ENCODE measurements around the gene MYO15B. TPM values are rescaled to one million over a fixed set of nuclear protein-coding genes. Genes with fewer than 3 reads are reported as not detected.

The MYO15B gene
- total RNA-seq, 1 donor from 2014 or later: 43.0 TPM

DNA sequence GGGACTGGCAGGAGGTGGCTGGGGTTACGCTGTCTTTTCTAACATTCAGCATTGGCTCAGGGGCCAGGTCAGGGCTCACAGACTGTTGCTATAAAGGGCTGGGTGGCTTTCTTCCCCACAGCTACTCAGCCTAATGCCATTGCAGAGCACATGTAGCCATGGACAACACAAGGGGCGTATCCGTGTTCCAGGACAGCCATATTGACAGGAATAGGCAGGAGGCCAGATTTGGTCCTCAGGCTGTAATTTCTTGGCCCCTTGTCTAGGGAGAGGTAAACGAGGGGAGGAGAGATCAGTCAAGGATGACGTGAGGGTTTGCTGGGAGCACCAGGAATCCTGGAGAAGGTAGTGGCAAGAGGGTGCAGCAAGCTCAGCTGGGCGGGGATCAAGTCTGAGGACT, 21.2 kb upstream of the MYO15B start:
- no peaks in the 10 kb centered on the region for H3K4me1 ChIP-seq
- no peaks in the 10 kb centered on the region for H3K27me3 ChIP-seq (ENCODE audit: low read depth)
- no peaks in the 10 kb centered on the region for H3K9me3 ChIP-seq (replicated peaks)
- peaks cover 9% of the 10 kb centered on the region for H3K36me3 ChIP-seq
- TF ChIP-seq, protein P1, sequence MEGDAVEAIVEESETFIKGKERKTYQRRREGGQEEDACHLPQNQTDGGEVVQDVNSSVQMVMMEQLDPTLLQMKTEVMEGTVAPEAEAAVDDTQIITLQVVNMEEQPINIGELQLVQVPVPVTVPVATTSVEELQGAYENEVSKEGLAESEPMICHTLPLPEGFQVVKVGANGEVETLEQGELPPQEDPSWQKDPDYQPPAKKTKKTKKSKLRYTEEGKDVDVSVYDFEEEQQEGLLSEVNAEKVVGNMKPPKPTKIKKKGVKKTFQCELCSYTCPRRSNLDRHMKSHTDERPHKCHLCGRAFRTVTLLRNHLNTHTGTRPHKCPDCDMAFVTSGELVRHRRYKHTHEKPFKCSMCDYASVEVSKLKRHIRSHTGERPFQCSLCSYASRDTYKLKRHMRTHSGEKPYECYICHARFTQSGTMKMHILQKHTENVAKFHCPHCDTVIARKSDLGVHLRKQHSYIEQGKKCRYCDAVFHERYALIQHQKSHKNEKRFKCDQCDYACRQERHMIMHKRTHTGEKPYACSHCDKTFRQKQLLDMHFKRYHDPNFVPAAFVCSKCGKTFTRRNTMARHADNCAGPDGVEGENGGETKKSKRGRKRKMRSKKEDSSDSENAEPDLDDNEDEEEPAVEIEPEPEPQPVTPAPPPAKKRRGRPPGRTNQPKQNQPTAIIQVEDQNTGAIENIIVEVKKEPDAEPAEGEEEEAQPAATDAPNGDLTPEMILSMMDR (IDR thresholded peaks at IDR 0.05; ENCODE audit: borderline replicate concordance): no peak
- no peak overlapping the region for H3K27ac ChIP-seq (replicated peaks)
- intact Hi-C loops (cut with micrococcal nuclease): no loop called here
- no peak overlapping the region for H3K4me3 ChIP-seq
- DNase-seq: no peak

DNA sequence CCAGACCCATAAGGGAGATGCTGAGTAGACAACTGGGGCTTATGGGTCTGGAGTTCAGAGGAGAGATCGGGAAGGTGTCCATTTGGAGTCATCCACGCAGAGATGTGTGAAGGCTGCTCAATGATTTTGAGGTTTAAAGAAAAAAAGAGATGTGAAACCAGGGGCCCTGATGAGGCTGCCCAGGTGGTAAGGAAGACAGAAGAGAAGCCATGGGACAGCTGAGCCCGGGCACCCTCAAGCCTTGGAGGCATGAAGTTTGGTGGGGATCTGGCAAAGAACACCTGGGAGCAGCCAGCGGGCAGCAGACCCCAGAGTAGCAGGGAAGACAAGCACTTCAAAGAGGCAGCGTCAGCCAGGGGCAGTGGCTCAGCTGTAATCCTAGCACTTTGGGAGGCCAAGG, 20.8 kb upstream of the MYO15B start:
- no peak for DNase-seq
- Histone ChIP-seq H3K27ac (replicated peaks) (no peak overlapping the region), H3K4me3 (no peak overlapping the region), H3K9me3 (replicated peaks) (no peaks in the 10 kb centered on the region), H3K36me3 (peaks cover 9% of the 10 kb centered on the region), H3K4me1 (no peaks in the 10 kb centered on the region), H3K27me3 (ENCODE audit: low read depth) (no peaks in the 10 kb centered on the region)
- TF ChIP-seq, protein P1 (IDR thresholded peaks at IDR 0.05; ENCODE audit: borderline replicate concordance): no peak
- intact Hi-C loops (cut with micrococcal nuclease): no loop called here

DNA sequence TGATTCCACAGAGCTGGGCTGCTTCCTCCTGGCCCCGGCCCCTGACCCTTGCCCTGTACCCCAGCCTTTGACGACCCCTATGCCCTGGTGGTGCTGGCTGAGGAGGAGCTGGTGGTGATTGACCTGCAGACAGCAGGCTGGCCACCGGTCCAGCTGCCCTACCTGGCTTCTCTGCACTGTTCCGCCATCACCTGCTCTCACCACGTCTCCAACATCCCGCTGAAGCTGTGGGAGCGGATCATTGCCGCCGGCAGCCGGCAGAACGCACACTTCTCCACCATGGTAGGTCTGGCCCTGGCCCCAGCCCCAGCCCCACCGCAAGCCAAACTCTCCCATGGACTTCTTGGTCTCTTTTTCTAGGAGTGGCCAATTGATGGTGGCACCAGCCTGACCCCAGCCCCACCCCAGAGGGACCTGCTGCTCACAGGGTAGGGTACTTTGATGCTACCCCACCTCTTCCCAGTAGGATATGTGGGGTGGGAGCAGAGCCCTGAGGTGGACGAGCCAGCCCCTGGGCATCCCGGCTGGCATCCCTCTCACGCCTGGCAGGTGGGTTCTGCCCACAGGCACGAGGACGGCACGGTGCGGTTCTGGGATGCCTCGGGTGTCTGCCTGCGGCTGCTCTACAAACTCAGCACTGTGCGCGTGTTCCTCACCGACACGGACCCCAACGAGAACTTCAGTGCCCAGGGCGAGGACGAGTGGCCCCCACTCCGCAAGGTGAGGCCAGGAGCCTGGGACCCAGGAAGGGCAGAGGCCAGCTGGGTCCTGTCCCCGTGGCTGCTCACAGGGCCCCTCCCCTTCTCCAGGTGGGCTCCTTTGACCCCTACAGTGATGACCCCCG, 19.0 kb upstream of the MYO15B start:
- intact Hi-C loops (cut with micrococcal nuclease): no loop called here
- no peak overlapping the region for H3K4me3 ChIP-seq
- TF ChIP-seq, protein P1 (IDR thresholded peaks at IDR 0.05; ENCODE audit: borderline replicate concordance): no peak
- H3K4me1 ChIP-seq: no peaks in the 10 kb centered on the region
- H3K36me3 ChIP-seq: peaks cover 8% of the 10 kb centered on the region
- no peak for DNase-seq
- no peak overlapping the region for H3K27ac ChIP-seq (replicated peaks)
- H3K9me3 ChIP-seq (replicated peaks): no peaks in the 10 kb centered on the region
- no peaks in the 10 kb centered on the region for H3K27me3 ChIP-seq (ENCODE audit: low read depth)

DNA sequence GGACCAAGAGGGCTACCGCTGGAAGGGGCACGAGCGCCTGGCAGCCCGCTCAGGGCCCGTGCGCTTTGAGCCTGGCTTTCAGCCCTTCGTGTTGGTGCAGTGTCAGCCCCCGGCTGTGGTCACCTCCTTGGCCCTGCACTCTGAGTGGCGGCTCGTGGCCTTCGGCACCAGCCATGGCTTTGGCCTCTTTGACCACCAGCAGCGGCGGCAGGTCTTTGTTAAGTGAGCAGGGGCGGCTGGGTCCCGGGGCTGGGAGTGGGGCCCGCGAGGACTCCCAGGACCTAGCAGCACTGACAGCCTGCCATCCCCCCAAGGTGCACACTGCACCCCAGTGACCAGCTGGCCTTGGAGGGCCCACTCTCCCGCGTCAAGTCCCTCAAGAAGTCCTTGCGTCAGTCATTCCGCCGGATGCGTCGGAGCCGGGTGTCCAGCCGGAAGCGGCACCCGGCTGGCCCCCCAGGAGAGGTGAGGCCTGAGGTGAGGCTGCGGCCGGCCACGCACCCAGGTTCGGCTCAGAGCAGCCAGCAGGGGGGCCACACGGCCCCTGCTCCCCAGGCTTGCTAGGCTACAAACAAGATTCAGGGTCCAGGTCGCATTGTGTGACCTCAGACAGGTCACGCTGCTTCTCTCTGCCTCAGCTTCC, 17.4 kb upstream of the MYO15B start:
- Histone ChIP-seq H3K4me1 (no peaks in the 10 kb centered on the region), H3K9me3 (replicated peaks) (no peaks in the 10 kb centered on the region), H3K4me3 (no peak overlapping the region), H3K27ac (replicated peaks) (no peak overlapping the region), H3K36me3 (no peaks in the 10 kb centered on the region), H3K27me3 (ENCODE audit: low read depth) (no peaks in the 10 kb centered on the region)
- DNase-seq: no peak
- intact Hi-C loops (cut with micrococcal nuclease): no loop called here
- TF ChIP-seq, protein P1 (IDR thresholded peaks at IDR 0.05; ENCODE audit: borderline replicate concordance): no peak

DNA sequence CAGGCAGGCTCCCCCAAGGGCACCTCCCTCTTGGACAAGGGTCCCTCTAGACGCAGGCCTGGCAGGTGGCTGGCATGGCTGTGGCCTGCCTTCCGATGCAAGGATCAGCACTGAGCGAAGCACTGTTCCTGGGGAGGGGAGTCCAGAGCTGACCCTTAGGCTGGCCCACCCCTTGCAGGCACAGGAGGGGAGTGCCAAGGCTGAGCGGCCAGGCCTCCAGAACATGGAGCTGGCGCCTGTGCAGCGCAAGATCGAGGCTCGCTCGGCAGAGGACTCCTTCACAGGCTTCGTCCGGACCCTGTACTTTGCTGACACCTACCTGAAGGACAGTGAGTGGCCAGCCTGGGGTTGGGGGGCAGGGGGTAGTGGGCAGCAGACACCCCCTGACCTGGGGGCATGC, 16.8 kb upstream of the MYO15B start:
- no peaks in the 10 kb centered on the region for H3K27me3 ChIP-seq (ENCODE audit: low read depth)
- no peak overlapping the region for H3K27ac ChIP-seq (replicated peaks)
- no peak for DNase-seq
- H3K4me1 ChIP-seq: no peaks in the 10 kb centered on the region
- H3K9me3 ChIP-seq (replicated peaks): no peaks in the 10 kb centered on the region
- TF ChIP-seq, protein P1 (IDR thresholded peaks at IDR 0.05; ENCODE audit: borderline replicate concordance): no peak
- no peaks in the 10 kb centered on the region for H3K36me3 ChIP-seq
- intact Hi-C loops (cut with micrococcal nuclease): no loop called here
- no peak overlapping the region for H3K4me3 ChIP-seq

Measured in left ventricle myocardium inferior (tissue), 1 donor.